ENCODE measurements around the gene MAML2. TPM values are rescaled to one million over a fixed set of nuclear protein-coding genes. Genes with fewer than 3 reads are reported as not detected.

MAML2 gene
- 20.1 and 24.5 TPM in 2 replicates for polyA plus RNA-seq (2012; rRNA removed)
- 16.5 and 20.7 TPM in 2 replicates for polyA plus RNA-seq (2012; cell fraction: cytosol; rRNA removed)
- polyA plus RNA-seq (2012; cell fraction: nucleus; rRNA removed) = 8.9 and 22.7 TPM in 2 replicates

- H3K9me3 ChIP-seq = no peaks in the 10 kb centered on the region
- no peaks in the 10 kb centered on the region for H3K27me3 ChIP-seq (ENCODE audit: insufficient read depth)
- ChIA-PET CTCF (interaction anchor here (0.6 to 5.3 kb wide), 89 partner anchors 9 to 551 kb away, joined by 3 to 91 read pairs (median 5); partner anchors contain the start of genes CCDC82, JRKL and MTMR2), POLR2A (interaction anchor here (0.6 kb wide), 1 partner anchor 63 kb away, joined by 5 read pairs; no protein-coding TSS in a partner anchor)
- H3K36me3 ChIP-seq (replicated peaks in 1 of 2; ENCODE audit: control insufficient read depth in 1 of 2, insufficient read depth in 2 of 2, low read length in 1 of 2) = peaks cover 0 to 2% of the 10 kb centered on the region in 2 experiments
- peak within 1 kb of the TSS; percentile 81 for H3K4me2 ChIP-seq
- no peaks in the 10 kb centered on the region for H3K9me2 ChIP-seq
- H3K4me1 ChIP-seq (ENCODE audit: control insufficient read depth in 1 of 2, insufficient read depth in 2 of 2, low read depth in 1 of 2, low read length in 1 of 2) = peaks cover 15 to 28% of the 10 kb centered on the region in 2 experiments; a peak in 2 of 4 replicates
- DNase-seq = peak; percentile 94
- H3K27ac ChIP-seq (ENCODE audit: low read depth in 2 of 2, low read length in 1 of 2) = peak within 1 kb of the TSS; percentile 82 to 91
- WGBS (ENCODE audit: low lambda C conversion rate) = 4% methylated on average over 29 of the region's 31 CpGs
- peaks cover 20% of the 10 kb centered on the region for H3F3A ChIP-seq (replicated peaks; ENCODE audit: insufficient read depth)
- H3K9ac ChIP-seq = peak within 1 kb of the TSS; percentile 97
- H3K79me2 ChIP-seq (ENCODE audit: insufficient read depth) = peaks cover 49% of the 10 kb centered on the region
- peak within 1 kb of the TSS; percentile 84 to 90 for H3K4me3 ChIP-seq (ENCODE audit: low read depth in 2 of 2, low read length in 1 of 2)
- peak within 1 kb of the TSS; percentile 78 for H2AFZ ChIP-seq (ENCODE audit: low read depth)
- H4K20me1 ChIP-seq (ENCODE audit: insufficient read depth) = peaks cover 9% of the 10 kb centered on the region; the same call in 1 of the 2 replicates
- TF ChIP-seq RXRA (IDR thresholded peaks at IDR 0.05; ENCODE audit: borderline replicate concordance, low read depth) (no peak), SMC3 (IDR thresholded peaks at IDR 0.05; ENCODE audit: low read depth, low read length) (peak; percentile 89), REST (IDR thresholded peaks at IDR 0.05; ENCODE audit: low read depth, low read length) (no peak), CTCF (IDR thresholded peaks at IDR 0.05) (peak; percentile 73), NFIC (IDR thresholded peaks at IDR 0.05; ENCODE audit: borderline replicate concordance) (no peak; the same call in 1 of the 2 replicates), USF2 (IDR thresholded peaks at IDR 0.05; ENCODE audit: borderline replicate concordance, low read depth, low read length) (no peak), NRF1 (IDR thresholded peaks at IDR 0.05; ENCODE audit: low read depth, low read length) (peak; percentile 64), JUND (IDR thresholded peaks at IDR 0.05) (peak; percentile 34; the same call in 1 of the 2 replicates), EZH2phosphoT487 (IDR thresholded peaks at IDR 0.05; ENCODE audit: borderline replicate concordance, low read depth) (no peak), MEF2A (IDR thresholded peaks at IDR 0.05; ENCODE audit: borderline replicate concordance, low read depth) (no peak), FOSL2 (IDR thresholded peaks at IDR 0.05; ENCODE audit: borderline replicate concordance, low read depth) (peak; percentile 59; the same call in 1 of the 2 replicates), TAF1 (IDR thresholded peaks at IDR 0.05; ENCODE audit: borderline replicate concordance, low read depth, low read length) (no peak), FOXM1 (IDR thresholded peaks at IDR 0.05; ENCODE audit: low read depth) (no peak), RCOR1 (IDR thresholded peaks at IDR 0.05; ENCODE audit: low read length) (no peak), FOXJ3 (CRISPR knock-in tag; IDR thresholded peaks at IDR 0.05) (no peak), ELF1 (IDR thresholded peaks at IDR 0.05) (no peak), RAD21 (IDR thresholded peaks at IDR 0.05; ENCODE audit: low read length) (peak; percentile 91), GATA2 (CRISPR knock-in tag; IDR thresholded peaks at IDR 0.05) (no peak), CHD2 (IDR thresholded peaks at IDR 0.05; ENCODE audit: low read length, partially characterized antibody) (no peak), MXI1 (IDR thresholded peaks at IDR 0.05; ENCODE audit: low read depth, low read length) (peak; percentile 33; the same call in 1 of the 2 replicates), SIN3A (IDR thresholded peaks at IDR 0.05; ENCODE audit: borderline replicate concordance, low read depth, low read length) (no peak)
- TF ChIP-seq, protein P1, sequence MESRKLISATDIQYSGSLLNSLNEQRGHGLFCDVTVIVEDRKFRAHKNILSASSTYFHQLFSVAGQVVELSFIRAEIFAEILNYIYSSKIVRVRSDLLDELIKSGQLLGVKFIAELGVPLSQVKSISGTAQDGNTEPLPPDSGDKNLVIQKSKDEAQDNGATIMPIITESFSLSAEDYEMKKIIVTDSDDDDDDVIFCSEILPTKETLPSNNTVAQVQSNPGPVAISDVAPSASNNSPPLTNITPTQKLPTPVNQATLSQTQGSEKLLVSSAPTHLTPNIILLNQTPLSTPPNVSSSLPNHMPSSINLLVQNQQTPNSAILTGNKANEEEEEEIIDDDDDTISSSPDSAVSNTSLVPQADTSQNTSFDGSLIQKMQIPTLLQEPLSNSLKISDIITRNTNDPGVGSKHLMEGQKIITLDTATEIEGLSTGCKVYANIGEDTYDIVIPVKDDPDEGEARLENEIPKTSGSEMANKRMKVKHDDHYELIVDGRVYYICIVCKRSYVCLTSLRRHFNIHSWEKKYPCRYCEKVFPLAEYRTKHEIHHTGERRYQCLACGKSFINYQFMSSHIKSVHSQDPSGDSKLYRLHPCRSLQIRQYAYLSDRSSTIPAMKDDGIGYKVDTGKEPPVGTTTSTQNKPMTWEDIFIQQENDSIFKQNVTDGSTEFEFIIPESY (IDR thresholded peaks at IDR 0.05; ENCODE audit: borderline replicate concordance, low read depth) = no peak
- TF ChIP-seq, protein P2, sequence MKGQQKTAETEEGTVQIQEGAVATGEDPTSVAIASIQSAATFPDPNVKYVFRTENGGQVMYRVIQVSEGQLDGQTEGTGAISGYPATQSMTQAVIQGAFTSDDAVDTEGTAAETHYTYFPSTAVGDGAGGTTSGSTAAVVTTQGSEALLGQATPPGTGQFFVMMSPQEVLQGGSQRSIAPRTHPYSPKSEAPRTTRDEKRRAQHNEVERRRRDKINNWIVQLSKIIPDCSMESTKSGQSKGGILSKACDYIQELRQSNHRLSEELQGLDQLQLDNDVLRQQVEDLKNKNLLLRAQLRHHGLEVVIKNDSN (IDR thresholded peaks at IDR 0.05; ENCODE audit: borderline replicate concordance, low read depth) = no peak
Measured at GRCh38 chr11:96342961-96343711, at the start of gene MAML2. Gene MAML2, minus strand, starts transcription at chr11:96343195. Its CDS starts 1,300 bp downstream, at chr11:96341895.

Measured in SK-N-SH (cell line).